HG02678 (cell line): ENCODE measurements around the gene GSDME.
"Not testable (repeated sequence)": the region's sequence is repeated elsewhere in the genome, so short reads cannot be mapped to it uniquely, and the experiment has no call there.

ENCODE experiments used
- ATAC-seq: cut with Tn5 transposase; IDR thresholded peaks from one replicate; pipeline ENCODE4 v1.9.1; 2021; ENCODE audit warnings: mild to moderate bottlenecking, moderate library complexity; ENCODE audit not compliant: unreplicated experiment

Gene GSDME

GRCh38 chr7:24742506-24743162 is 14.6 kb downstream of the GSDME start:
- no peak for ATAC-seq

- ATAC-seq = no peak
Measured at GRCh38 chr7:24741679-24742505, 15.4 kb downstream of the GSDME start.

- ATAC-seq = no peak
Measured at GRCh38 chr7:24740871-24741270, 16.4 kb downstream of the GSDME start.

GRCh38 chr7:24739306-24739705 is 18.0 kb downstream of the GSDME start:
- no peak for ATAC-seq

GRCh38 chr7:24738577-24738976 is 18.7 kb downstream of the GSDME start:
- no peak for ATAC-seq

- no peak for ATAC-seq
Measured at GRCh38 chr7:24737281-24737680, 20.0 kb downstream of the GSDME start.

- ATAC-seq = not testable (repeated sequence)
Measured at GRCh38 chr7:24735594-24735993, 21.7 kb downstream of the GSDME start.

GRCh38 chr7:24734306-24734705 is 23.0 kb downstream of the GSDME start:
- ATAC-seq = no peak

- ATAC-seq = no peak
Measured at GRCh38 chr7:24733414-24734060, 23.7 kb downstream of the GSDME start.

- peak; percentile 73 for ATAC-seq
Measured at GRCh38 chr7:24732646-24733413, 24.4 kb downstream of the GSDME start.

GRCh38 chr7:24731313-24731712 is 26.0 kb downstream of the GSDME start:
- ATAC-seq = no peak

- ATAC-seq = no peak
Measured at GRCh38 chr7:24730018-24730369, 27.3 kb downstream of the GSDME start.

GRCh38 chr7:24729365-24730017 is 27.8 kb downstream of the GSDME start:
- ATAC-seq = no peak

- ATAC-seq = no peak
Measured at GRCh38 chr7:24728503-24729364, 28.5 kb downstream of the GSDME start.

- no peak for ATAC-seq
Measured at GRCh38 chr7:24728121-24728500, 29.2 kb downstream of the GSDME start.

- ATAC-seq = peak; percentile 71
Measured at GRCh38 chr7:24727154-24728120, 29.8 kb downstream of the GSDME start.

- ATAC-seq = no peak
Measured at GRCh38 chr7:24725554-24726241, 31.6 kb downstream of the GSDME start.
